Stimulated activated naive CD4-positive, alpha-beta T cell treated with Interleukin-2 at 50 U/mL for 16 hours (primary cell): ENCODE data around the gene GPR68.
"Not testable (repeated sequence)": the region's sequence is repeated elsewhere in the genome, so short reads cannot be mapped to it uniquely, and the experiment has no call there.

Experiments
- DNase-seq: peaks from one replicate; lab custom pipeline; 2025; lab: John Stamatoyannopoulos, UW

GPR68 gene

GRCh38 chr14:91252871-91253794 lies 8.6 kb upstream of the GPR68 start:
- peak; percentile 23 for DNase-seq

GRCh38 chr14:91250912-91251311 lies 6.4 kb upstream of the GPR68 start:
- DNase-seq = no peak

- DNase-seq = peak; percentile 28
These were observed 5.5 kb upstream of the GPR68 start for GRCh38 chr14:91249841-91250616.

GRCh38 chr14:91246051-91246852 lies 1.7 kb upstream of the GPR68 start:
- DNase-seq = peak; percentile 74

GRCh38 chr14:91245616-91246015 lies 1.1 kb upstream of the GPR68 start:
- DNase-seq = not testable (repeated sequence)

GRCh38 chr14:91245029-91245428 lies 525 bp upstream of the GPR68 start:
- DNase-seq = peak; percentile 67

- DNase-seq = no peak
These were observed 1.4 kb downstream of the GPR68 start for GRCh38 chr14:91243074-91243471.

- no peak for DNase-seq
These were observed 1.9 kb downstream of the GPR68 start for GRCh38 chr14:91242635-91243034.

GRCh38 chr14:91241863-91242262 lies 2.6 kb downstream of the GPR68 start:
- DNase-seq = peak; percentile 24

- no peak for DNase-seq
These were observed 5.8 kb downstream of the GPR68 start for GRCh38 chr14:91238661-91239060.

- no peak for DNase-seq
These were observed 6.4 kb downstream of the GPR68 start for GRCh38 chr14:91238085-91238484.

- DNase-seq = no peak
These were observed 7.3 kb downstream of the GPR68 start for GRCh38 chr14:91237219-91237618.

- DNase-seq = no peak
These were observed 8.7 kb downstream of the GPR68 start for GRCh38 chr14:91235841-91236240.

GRCh38 chr14:91234791-91235114 lies 9.8 kb downstream of the GPR68 start:
- no peak for DNase-seq

- no peak for DNase-seq
These were observed 10.3 kb downstream of the GPR68 start for GRCh38 chr14:91233936-91234790.

GRCh38 chr14:91232603-91233002 lies 11.9 kb downstream of the GPR68 start:
- no peak for DNase-seq

GRCh38 chr14:91232052-91232451 lies 12.5 kb downstream of the GPR68 start:
- DNase-seq = no peak

- DNase-seq = no peak
These were observed 13.1 kb downstream of the GPR68 start for GRCh38 chr14:91231446-91231845.

- DNase-seq = no peak
These were observed 14.0 kb downstream of the GPR68 start for GRCh38 chr14:91230397-91231035.

- peak; percentile 70 for DNase-seq
These were observed 14.7 kb downstream of the GPR68 start for GRCh38 chr14:91229743-91230200.

GRCh38 chr14:91229005-91229382 lies 15.5 kb downstream of the GPR68 start:
- no peak for DNase-seq
